HG02885 (cell line): ENCODE measurements around the gene IDE.

Source experiments
- ATAC-seq: cut with Tn5 transposase; IDR thresholded peaks from one replicate; pipeline ENCODE4 v1.9.1; 2021; ENCODE audit warnings: mild to moderate bottlenecking; ENCODE audit not compliant: unreplicated experiment, poor library complexity

Gene IDE

DNA sequence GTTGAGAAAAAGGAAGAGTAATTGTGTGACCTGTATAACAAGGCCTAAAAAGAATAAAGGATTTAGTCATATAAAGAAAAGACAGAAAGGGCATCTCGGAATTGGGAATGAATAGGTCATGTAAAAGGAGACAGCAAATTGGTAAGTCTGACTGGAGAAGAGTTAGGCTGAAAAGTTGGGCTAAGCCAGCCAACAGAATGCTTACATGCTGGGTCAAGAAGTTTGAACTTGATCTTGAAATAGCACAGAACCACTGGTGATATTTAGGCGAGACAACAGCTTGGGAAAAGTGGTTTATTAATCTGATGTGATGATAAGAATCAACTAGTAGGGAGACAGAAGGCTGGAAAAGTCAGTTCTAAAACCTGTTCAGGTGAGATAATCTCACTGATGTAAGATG lies 4.8 kb downstream of the IDE start:
- no peak for ATAC-seq

DNA sequence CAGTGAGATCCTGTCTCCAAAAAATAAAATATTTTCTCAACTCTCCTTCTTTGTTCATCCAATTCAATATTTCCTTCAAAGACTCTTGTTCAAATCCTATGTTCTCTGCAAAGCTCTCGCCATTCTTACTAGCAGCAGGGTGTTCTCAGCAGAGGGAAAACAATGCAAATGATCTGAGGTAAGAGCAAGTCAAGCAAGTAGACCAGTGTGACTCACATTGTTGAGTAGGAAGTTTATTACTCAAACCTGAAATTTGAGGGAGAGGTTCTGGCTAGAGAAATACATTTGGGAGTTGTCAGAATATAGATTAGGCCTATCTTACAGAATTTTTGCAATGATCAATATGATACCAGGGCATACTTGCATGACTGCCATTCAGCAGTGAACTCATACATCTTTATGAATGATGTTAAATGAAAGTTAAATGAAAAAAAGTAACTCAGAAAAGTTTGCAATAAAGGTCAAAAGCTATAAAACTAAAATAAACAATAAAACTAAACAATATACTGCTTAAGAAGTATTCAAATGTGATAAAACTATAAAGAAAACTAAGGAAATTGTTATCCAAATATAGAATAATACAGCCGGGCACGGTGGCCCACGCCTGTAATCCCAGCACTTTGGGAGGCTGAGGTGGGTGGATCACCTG lies 5.8 kb downstream of the IDE start:
- peak; percentile 87 for ATAC-seq

DNA sequence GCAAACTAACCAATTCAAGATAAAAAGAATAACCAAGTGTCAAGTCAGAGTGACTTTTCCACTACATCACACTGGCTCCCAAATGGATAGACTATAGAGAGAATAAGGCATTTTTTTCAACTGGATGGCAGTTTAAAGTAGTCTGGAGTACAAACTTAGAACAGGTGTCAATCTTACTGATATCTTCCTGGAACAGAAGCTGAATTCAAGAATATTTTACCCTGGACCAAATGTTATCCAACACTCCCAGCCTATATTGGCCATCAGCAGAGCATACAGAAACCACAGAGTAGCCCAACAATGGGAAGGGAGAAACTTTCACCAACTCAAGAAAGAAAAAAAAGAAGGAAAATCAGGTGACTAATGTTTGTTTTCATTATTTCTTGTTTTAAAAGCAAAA lies 11.5 kb downstream of the IDE start:
- ATAC-seq: no peak

DNA sequence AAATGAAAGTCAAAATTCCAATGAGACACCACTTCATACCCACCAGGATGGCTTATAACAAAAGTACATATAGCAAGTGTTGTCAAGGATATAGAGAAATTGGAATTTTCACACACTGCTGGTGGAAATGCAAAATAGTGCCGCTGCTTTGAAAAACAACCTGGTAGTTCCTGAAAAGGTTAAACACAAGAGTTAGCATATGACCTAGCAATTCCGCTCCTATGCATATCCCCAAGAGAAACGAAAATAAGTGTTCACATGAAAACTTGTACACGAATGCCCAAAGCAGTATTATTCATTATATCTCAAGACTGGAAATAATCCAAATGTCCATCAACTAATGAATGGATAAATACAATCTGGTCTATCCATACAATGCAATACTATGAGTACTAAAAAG lies 14.8 kb downstream of the IDE start:
- no peak for ATAC-seq

DNA sequence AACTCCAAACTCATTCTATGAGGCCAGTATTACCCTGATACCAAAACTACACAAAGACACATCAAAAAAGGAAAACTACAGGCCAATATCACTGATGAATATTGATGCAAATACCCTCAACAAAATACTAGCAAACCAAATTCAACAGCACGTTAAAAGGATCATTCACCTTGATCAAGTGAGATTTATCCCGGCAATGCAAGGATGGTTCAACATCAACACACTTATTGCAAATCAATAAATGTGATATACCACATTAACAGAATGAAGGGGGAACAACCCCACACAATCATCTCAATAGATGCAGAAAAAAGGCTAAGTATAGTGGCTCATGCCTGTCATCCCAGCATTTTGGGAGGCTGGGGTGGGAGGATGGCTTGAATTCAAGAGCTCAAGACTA lies 19.9 kb downstream of the IDE start:
- ATAC-seq: no peak

DNA sequence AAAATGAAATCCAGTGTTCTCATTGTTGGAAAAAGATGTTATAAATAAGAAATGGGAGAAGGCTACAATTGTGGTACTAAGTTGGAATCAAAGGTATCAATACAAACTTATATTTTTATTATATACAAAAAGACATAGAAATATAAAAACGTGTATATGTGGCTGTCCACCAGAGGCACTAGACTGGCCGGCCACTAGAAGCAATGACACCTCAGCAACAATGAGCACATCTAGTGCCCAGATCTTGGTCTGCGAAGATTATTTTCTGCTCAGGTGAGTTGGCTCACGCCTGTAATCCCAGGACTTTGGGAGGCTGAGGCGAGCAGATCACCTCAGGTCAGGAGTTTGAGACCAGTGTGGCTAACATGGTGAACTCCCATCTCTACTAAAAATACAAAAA lies 21.6 kb downstream of the IDE start:
- no peak for ATAC-seq

DNA sequence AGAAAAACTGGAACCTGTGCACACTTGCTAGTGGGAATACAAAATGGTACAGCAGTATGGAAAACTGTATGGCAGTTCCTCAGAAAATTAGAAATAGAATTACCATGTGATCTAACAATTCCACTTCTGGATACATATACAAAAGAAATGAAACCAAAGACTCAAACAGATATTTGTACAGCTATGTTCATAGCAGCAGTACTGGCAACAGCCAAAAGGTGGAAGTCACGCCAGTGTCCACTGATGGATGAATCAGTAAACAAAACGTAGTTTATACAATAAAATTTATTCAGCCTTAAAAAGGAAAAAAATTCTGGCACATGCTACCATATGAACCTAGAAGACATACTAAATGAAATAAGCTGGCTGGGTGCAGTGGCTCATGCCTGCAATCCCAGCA lies 23.0 kb downstream of the IDE start:
- no peak for ATAC-seq

DNA sequence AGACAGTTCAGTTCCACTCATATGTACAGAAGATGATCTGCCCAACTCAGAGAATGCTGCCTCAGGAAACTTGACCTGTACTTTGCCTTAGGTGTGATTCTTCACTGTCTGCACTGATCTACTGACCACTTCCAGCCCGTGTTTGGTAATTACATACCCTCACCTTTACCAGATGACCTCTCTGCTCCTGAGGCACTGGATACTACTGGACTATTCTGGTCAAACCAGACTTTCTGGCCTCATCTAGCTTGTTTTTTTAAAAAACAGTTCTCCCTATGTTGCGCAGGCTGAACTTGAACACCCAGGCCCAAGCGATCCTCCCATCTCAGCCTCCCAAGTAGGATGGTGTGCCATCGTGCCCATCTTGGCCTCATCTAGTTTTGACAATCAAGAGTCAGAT lies 26.2 kb downstream of the IDE start:
- no peak for ATAC-seq

DNA sequence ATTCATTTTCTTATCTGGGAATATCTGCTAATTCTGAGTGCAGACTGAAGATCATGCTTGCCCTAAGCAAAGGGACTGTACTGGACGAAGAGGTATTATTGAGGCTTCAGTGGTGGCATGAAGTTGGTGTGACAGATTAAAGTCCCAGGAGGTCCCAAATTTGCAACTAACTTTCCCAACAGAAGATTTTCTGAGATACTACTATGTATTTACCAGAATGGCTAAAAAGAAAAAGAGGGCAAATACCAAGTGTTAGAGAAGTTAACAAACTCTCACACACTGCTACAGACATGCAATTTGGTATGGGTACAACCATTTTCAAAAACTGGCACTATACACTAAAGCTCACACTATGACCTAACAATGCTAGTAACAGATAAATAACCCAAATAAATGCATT lies 28.3 kb downstream of the IDE start:
- no peak for ATAC-seq

DNA sequence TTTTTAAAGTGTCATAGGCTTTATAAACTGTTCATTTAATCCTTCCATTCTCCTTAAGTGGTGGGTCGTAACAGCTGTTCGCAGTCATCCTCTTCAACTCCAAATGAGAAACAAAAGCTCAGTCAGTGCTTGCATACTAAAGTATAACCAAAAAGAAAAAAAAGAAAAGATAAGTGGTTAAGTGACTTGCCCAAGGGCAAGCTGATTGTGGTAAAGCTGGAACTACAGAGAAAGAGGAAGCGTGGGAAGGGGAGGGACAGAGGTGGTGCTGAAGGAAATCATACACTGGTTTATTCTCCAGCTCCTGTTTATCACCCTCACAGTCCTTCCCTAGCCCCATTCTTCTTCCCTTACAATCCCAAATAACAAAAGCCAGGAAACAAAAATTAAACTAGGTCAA lies 29.6 kb downstream of the IDE start:
- ATAC-seq: no peak

DNA sequence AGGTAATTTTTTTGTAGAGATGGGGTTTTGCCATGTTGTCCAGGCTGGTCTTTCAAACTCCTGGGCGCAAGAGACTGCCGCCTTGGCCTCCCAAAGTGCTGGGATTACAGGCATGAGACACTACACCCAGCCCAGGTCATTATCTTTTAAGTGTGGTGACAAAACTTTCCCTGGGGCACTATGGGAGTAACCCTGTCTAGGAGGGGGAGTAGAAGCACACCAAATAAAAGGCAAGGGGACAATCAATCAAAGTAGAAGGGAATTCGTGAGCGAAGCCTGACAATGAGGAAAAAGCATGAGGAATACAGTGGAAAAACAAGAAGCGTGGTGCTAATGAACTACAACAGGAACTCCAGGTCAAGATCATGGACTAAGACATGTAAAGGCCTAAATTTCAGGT lies 31.4 kb downstream of the IDE start:
- ATAC-seq: no peak

DNA sequence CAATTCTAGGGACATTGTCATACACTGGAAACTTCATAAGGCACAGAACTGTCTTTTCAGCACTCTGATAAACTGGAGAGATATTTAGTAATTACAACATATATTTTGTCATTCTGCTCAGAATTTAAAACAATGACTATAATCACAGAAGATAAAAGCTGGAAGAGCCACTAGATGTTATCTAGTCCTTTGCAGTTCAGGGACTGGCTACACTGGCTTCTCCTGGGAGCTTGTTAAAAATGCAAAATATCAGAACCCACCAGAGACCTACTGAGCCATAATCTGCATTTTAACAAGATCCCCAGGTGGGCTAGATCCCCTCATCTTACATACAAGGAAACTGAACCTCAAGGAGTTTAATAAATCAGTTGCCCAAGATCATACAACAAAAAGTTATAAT lies 32.3 kb downstream of the IDE start:
- no peak for ATAC-seq

DNA sequence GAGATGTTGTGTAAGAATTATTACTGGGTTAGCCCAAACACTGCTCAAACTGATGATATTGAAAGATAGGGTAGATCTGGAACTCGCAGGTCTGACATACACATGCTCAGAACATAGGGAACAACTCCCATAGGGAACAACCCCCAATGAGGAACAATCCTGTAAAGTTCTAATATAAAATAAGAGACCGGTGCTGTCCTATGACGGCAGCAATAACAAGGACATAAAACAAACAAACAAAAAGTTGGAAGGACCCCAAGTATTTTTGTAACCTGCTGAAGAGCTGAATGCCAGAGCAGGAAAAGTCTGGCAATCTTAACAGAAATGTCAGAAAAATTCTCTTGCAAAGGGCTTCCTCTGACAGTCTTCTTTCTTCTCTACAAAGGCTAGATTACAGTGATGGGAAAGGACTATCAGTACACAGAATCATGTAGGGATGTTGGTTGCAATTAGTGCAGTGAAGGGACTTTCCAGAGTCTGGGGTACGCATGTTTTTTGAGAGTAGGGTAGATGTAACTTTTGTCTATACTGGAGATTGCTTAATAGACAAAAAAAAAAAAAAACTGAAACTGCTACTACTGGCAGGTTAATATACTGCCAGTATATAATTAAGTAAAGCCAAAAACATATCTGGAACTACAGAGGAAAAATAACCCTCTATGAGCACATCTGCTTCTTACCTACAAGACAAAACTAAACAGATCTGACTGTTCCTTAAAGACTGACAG lies 35.5 kb downstream of the IDE start:
- no peak for ATAC-seq

DNA sequence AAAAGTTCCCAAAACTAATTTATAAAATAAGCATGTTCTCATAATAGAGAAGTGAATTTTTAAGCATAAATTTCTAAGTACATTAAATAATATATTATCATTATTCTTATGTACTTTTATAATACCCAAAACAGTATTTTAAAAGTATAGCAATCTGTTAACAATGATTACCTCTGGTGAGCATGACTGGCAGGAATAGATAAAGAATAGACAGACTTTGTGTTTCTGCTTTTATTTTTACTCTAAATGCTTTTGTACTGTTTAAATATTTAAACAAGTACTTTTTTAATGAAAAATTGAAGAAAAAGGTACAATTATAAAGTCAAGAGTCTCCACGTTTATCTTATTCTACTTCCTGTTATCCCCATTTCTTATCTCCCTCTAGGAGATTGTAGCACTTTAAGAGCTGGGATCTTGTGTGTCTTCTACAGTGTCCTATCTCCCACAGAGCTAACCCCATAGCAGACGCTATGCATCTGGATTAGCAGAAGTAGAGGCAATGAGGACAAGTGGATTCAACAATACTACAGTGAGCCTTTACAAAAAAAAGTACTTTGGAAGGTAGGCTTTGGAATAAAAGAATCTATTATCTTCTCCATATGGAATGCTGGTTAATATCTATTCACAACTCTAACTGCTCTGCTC lies 42.9 kb downstream of the IDE start:
- no peak for ATAC-seq

DNA sequence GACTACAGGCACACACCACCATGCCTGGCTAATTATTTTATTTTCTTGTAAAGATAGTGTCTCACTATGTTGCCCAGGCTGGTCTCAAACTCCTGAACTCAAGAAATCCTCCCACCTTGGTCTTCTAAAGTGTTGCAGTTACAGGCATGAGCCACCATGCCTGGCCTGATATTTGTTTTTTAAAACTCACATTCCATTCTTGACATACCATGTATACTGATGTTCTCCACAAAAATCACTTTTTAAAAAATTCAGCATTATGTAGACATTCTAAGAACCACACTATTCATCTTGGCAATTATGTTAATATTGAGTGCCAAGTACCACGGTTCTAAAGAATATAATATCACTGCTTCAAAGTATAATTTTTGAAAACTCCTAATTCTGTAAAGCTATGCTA lies 43.5 kb downstream of the IDE start:
- ATAC-seq: no peak

DNA sequence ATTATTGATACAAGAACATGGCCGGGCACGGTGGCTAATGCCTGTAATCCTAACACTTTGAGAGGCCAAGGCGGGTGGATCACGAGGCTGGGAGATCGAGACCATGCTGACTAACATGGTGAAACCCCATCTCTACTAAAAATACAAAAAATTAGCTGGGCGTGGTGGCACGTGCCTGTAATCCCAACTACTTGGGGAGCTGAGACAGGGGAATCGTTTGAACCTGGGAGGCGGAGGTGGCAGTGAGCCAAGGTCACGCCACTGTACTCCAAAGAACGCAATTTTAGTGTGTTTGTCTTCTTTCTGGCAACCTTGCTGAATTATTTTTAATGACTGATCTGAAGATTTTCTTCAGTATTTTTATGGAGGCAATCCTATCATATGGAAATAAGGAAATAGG lies 46.2 kb downstream of the IDE start:
- ATAC-seq: no peak

DNA sequence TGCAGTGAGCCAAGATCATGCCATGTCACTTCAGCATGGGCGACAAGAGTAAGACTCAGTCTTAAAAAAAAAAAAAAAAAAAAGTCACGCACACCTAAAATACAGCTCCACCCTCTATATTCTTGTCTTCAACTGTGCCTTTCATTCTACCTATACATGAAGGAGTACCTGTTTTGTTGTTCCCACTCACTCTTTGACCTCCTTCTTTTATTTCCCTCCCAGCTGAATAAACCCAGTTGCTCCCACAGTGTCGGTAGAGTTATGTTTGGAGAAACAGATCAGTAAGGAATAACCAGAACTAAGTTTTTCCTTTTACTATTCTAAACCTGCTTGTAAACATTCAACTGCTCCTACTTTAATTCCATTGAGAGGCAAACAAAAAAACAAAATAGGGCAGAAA lies 50.3 kb downstream of the IDE start:
- no peak for ATAC-seq

DNA sequence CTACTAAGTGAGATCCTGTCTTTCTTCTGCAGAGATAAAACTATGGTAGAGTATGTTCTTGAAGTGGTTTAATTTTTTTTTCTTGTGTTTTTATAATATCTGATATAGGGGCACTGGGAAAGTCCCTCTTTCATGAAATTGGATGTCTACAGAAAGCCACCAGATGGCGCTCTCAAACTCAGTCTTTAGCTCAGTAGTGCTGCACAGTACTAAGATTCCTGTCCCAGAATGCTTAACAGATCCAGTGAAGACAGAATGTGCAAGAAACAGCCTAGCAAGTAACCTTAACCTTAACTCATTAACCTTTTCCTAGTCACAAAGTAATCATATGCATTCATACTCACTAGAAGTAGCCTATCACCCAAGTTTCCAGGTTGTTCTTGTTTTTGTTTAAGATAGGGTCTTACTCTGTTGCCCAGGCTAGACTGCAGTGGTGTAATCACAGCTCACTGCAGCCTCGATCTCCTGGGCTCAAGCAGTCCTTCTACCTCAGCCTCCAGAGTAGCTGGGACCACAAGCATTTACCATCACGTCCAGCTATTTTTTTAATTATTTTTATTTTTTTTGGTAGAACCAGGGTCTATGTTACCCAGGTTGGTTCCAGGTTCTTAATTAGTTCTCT lies 56.7 kb downstream of the IDE start:
- ATAC-seq: peak; percentile 70

DNA sequence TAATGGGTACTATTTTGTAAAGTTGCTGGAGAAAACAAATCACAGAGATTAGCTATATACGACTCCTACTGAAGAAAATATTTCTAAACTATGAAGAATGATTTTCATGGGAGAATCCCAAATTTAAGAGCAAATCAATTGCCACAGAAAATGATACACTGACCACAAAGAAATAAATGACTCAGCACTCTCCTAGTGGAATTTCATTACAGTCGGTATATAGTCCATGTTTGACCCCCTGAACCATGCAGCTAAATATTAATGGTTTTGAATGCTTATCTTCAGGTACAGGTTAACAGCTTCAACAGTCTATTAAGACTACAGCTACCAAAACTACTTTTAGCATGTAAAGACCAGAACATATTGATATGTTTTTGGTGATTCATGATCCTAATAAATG lies 65.0 kb downstream of the IDE start:
- ATAC-seq: no peak

DNA sequence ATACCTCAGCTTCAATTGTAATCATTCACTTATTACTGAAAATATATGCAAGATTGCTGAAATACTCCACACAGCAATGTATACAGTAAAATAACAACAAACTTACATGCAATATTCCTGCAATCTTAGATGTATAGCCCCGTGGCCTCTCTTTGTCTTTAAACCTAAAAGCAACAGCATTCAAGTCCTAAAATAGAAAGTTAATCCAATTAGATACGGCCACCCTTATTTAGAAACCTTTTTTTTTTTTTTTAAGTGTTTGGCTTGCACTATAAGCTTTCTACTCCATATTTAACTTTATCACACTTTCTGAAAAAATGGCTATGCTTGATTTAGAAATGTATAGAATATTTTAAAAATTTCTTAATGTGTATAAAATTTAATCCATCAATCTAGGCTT lies 67.6 kb downstream of the IDE start:
- ATAC-seq: no peak

DNA sequence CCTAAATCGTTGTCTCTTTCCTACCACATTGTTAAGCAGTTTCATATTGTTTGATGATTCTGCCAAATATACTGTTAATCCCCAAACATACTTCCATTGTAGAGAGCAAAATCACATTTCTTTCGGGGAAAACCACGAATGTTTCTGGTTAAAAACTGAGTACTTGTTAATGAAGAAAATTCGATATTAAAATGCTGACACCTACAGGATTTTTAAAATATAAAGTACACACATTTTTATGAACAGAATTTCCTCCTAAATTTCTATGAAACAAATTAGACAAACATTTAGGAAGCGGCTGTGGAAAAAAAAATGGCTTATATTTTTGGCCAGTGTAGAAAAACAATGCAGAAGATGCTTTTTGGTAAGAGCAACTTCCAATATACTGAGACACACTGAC lies 68.8 kb downstream of the IDE start:
- ATAC-seq: no peak
